PC-3 (cell line): Measurements from ENCODE around the gene HDLBP.

Experiments
- CTCF ChIP-seq: fragments of 300-600 bp; sonication (generic); conservative IDR thresholded peaks from 2 replicates; pipeline ENCODE4 v1.5.1; 2017; ENCODE audit warnings: antibody characterized with exemption, low read depth, mild to moderate bottlenecking, low read length
- EZH2phosphoT487 ChIP-seq: fragments of 300-600 bp; sonication (generic); IDR thresholded peaks from 2 replicates; pipeline ENCODE4 v1.6.1; 2018; ENCODE audit warnings: mild to moderate bottlenecking, antibody characterized with exemption, low read length, borderline replicate concordance

- no peak for TF ChIP-seq CTCF
- no peak for TF ChIP-seq EZH2phosphoT487
Observed at GRCh38 chr2:241325257-241325656, 9.8 kb upstream of the HDLBP start.
